D341Med (cell line): ENCODE measurements around the gene HSD17B11.
"Not testable (repeated sequence)": the region's sequence is repeated elsewhere in the genome, so short reads cannot be mapped to it uniquely, and the experiment has no call there.

Experiments used
- DNase-seq: peaks from one replicate; pipeline ENCODE4 v3.0.0; 2012; ENCODE audit warnings: low spot score

The HSD17B11 gene, protein sequence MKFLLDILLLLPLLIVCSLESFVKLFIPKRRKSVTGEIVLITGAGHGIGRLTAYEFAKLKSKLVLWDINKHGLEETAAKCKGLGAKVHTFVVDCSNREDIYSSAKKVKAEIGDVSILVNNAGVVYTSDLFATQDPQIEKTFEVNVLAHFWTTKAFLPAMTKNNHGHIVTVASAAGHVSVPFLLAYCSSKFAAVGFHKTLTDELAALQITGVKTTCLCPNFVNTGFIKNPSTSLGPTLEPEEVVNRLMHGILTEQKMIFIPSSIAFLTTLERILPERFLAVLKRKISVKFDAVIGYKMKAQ

DNA sequence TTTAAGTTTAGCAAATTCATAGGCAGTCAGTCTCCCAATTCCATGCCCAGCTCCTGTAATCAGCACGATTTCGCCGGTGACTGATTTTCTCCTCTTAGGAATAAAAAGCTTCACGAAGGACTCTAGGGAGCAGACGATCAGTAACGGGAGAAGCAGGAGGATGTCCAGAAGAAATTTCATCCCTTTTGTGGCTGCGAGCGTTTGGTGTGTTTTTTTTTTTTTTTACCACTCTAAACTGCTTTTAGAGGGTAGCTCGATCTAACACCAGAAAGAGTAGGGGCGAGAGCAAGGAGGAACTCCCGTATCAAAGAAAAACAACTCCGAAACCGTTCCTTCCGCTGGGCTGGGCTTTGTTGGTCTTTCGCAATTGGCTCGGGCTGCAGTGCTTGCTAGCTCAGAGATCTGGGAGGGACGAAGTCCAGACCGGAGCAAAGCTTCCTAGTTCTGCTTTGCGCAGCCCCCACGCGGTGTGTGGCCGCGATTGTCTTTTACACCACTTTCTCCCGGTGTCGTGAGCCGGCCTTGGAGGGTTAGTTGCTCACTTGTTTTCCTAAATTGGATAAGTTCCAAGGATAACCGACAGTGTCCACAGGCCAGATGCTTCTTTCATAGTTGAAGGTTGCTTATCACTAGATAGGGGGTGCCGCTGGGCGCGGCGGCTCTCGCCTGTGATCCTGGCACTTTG lies at the start of gene HSD17B11:
HSD17B11 (minus strand) TSS at position 298 of the 685 bp plus-strand sequence; CDS start at position 180, 118 bp downstream.
- peak; percentile 91 for DNase-seq

GRCh38 chr4:87433342-87433741 lies 42.4 kb upstream of the HSD17B11 start:
- no peak for DNase-seq

GRCh38 chr4:87430038-87430437 lies 39.0 kb upstream of the HSD17B11 start:
- no peak for DNase-seq

DNA sequence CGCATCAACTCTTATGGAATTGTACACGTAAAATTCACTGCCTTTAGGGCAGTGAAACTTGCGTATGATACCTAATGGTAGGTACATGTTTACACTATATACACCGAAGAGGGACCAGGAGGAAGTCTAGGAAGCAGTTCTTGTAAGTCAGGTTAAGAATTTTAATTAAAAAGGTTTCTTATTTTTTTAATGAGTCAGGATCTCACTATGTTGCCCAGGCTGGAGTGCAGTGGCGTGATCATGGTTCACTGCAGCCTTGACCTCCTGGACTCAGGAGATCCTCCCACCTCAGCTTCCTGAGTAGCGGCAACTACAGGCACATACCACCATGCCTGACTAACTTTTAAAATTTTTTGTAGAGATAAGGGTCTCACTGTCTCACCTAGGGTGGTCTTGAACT lies 38.0 kb upstream of the HSD17B11 start:
- DNase-seq, result no peak

GRCh38 chr4:87427518-87427868 lies 36.5 kb upstream of the HSD17B11 start:
- no peak for DNase-seq

GRCh38 chr4:87426865-87427517 lies 36.0 kb upstream of the HSD17B11 start:
- no peak for DNase-seq

DNA sequence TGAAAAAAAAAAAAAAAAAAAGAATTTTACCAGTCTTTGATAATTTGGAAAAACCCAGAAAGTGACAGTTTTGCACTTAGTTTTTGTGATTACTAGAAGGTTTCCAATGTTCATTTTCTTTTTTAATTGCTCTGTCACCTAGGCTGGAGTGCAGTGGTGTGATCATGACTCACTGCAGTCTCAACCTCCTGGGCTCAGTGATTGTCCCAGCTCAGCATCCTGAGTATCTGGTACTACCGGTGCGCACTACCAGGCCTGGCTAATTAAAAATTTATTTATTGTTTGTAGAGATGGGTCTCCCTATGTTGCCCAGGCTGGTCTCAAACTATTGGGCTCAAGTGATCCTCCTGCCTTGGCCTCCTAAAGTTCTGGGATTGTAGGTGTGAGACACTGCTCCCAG lies 34.7 kb upstream of the HSD17B11 start:
- no peak for DNase-seq

- DNase-seq, result not testable (repeated sequence)
Observed at GRCh38 chr4:87424099-87424543, 33.1 kb upstream of the HSD17B11 start.

DNA sequence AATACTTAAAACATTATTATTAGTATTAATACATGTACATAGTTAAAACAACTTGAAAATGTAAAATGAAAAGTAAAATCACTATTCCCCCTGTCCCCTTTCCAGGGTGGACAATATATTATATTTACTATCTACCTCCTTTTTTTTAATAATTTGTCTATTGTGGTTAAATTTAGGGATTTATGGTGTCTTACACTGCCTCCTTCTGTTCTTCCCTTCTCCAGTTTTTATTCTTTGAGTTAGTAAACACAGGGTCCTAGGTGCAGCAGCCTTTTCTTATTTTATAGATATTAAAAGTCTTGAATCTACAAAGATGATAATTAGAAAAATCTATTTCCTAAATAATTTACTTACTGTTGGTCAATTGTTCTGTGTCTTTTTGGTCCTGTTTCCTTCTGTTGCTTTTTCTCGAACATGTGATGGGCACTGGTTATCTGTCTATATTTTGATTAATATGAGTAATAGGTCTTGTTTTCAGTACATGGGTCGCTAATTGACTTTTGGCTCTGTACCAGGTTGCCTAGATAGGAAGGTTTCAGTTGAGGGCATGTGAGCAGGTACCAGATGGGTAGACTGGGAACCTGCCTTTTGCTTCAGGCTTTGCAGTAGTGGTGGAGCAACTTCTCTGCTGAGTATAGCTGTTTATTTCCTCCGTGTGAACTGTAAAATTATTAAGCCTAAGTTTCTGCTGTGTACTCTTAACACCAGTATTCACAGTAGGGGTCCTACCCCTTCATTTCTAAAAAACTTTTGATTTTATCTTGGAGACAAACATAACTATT lies 32.5 kb upstream of the HSD17B11 start:
- DNase-seq, result peak; percentile 36

DNA sequence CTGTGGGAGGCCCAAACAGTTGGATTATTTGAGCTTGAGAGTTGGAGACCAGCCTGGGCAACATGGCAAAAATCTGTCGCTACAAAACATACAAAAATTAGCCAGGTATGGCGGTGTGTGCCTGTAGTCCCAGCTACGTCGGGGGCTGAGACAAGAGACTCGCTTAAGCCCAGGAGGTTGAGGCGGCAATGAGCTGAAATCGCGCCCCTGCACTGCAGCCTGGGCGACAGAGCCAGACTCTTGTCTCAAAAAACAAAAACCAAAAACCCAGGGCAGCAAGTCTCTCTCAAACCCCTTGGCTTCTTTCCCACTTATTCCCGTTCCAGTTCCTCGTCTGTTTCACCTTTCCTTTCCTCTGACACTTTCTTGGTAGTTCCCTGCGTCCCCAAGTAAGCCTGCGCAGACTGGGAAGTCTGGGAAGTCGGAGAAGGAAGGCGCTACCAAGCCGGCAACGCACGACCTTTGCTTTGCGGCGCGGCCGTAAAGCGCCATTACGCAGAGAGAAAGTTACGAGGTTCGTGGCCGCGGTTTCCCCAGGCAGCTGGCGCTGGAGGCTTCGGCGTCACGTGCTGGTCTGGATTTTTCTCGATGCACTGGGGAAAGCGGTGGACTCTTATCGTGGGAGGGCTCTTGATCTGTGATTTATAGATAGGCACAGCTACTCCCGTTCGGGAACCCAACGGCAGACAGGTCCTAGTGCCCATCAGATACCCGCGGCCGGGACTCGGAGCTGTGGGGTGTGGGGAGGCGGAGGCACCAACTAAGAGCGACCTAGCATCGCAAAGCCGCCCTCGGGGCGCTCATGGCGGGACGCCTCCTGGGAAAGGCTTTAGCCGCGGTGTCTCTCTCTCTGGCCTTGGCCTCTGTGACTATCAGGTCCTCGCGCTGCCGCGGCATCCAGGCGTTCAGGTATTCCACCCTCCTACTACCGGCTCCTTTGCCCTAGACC lies 31.4 kb upstream of the HSD17B11 start, which contains the start of gene NUDT9:
NUDT9 (plus strand) TSS at position 470 of the 949 bp plus-strand sequence; CDS start at position 803, 333 bp downstream.
- DNase-seq, result peak; percentile 92

- DNase-seq, result no peak
Observed at GRCh38 chr4:87420276-87420830, 29.4 kb upstream of the HSD17B11 start.

DNA sequence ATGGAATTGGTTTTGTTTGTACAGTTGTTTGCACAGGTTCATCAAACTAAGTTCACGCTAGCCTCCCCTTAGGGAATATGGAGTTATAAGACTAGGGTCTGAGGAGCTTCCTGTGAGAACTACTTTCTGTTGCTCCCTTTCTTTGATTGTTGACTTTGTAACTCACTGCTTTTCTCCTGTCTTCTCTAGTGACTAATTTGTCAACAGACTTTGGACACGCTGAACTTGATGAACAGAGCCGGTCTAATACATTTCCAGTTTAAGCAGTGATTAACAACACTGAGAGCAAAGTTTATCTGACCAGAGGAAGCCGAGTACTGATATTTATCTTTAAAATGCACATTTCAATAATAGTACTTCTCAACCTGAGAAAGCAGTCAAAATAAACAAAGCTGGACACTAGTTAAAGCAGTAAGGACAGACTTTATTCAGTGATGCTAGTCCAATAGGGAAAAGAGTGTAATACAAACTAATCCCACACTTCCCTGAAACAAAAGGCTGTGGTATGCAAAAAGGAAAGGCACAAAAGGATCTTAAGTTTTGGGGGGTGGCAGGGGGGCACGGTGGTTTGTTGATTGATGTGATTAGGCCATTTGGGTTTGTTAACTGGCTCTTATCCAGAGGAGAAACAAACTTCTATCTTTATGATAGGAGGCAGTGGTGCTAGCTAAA lies 28.7 kb upstream of the HSD17B11 start:
- no peak for DNase-seq

GRCh38 chr4:87418410-87418809 lies 27.4 kb upstream of the HSD17B11 start:
- DNase-seq, result not testable (repeated sequence)

DNA sequence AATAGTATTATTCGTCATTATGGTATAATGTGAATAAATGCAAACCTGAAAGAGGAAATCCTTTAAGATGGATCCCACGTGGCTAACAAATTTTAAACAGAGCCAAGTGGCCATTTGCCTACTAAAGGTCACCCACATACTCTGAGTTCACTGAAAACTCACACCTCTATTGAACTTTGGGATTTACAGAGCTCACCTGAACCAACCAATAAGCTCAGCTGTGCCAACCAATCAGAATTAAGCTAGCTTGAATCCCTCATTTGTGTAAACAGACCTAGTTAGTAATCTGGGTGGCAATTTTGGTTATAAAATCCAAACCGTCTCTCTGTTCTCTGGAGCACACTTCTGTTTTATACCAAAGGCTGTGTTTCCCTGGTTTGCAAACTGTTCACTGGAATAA lies 26.0 kb upstream of the HSD17B11 start:
- DNase-seq, result no peak

- DNase-seq, result no peak
Observed at GRCh38 chr4:87414816-87415215, 23.8 kb upstream of the HSD17B11 start.

- DNase-seq, result no peak
Observed at GRCh38 chr4:87410679-87411078, 19.7 kb upstream of the HSD17B11 start.

DNA sequence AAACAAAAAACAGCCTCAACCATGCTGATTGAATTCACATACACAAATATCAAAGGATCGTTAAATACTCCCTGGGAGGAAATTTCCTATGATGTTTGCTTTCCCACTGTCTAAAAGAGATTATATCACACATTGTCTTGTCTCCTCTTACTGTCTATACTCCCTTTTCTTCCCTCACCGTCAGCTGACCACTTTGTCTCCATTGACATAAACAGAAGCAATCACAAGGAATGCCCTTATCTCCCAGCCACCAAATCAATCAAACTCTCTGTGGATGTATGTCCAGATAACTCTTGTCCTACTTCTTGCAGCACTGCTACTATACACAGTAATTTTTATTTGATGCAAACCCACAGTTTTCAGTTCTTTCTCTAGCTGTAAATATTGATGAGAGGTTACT lies 19.2 kb upstream of the HSD17B11 start:
- DNase-seq, result no peak

- no peak for DNase-seq
Observed at GRCh38 chr4:87409420-87409939, 18.5 kb upstream of the HSD17B11 start.

GRCh38 chr4:87406902-87407301 lies 15.9 kb upstream of the HSD17B11 start:
- DNase-seq, result not testable (repeated sequence)

- no peak for DNase-seq
Observed at GRCh38 chr4:87406462-87406861, 15.5 kb upstream of the HSD17B11 start.
